PC-3 (cell line): ENCODE measurements around the gene HNRNPLL.

Experiments
- CTCF ChIP-seq: fragments of 300-600 bp; sonication (generic); conservative IDR thresholded peaks from 2 replicates; pipeline ENCODE4 v1.5.1; 2017; ENCODE audit warnings: antibody characterized with exemption, low read depth, mild to moderate bottlenecking, low read length
- EZH2 ChIP-seq: fragments of 300-600 bp; sonication (generic); IDR thresholded peaks from one replicate; pipeline ENCODE4 v1.6.1; 2017; ENCODE audit warnings: antibody characterized with exemption, mild to moderate bottlenecking, low read length; ENCODE audit not compliant: unreplicated experiment
- EZH2phosphoT487 ChIP-seq: fragments of 300-600 bp; sonication (generic); IDR thresholded peaks from 2 replicates; pipeline ENCODE4 v1.6.1; 2018; ENCODE audit warnings: mild to moderate bottlenecking, antibody characterized with exemption, low read length, borderline replicate concordance

- TF ChIP-seq CTCF (no peak), EZH2 (no peak), EZH2phosphoT487 (no peak)
Observed at GRCh38 chr2:38514603-38515154, 88.0 kb downstream of the HNRNPLL start.
